Measurements from ENCODE around the gene KAT2A. TPM values are rescaled to one million over a fixed set of nuclear protein-coding genes. Genes with fewer than 3 reads are reported as not detected.

The KAT2A gene
- polyA plus RNA-seq, 1 donor (not counting 4 experiments of a cell fraction or from before 2014, with no cell fraction given) = 28.2 TPM

DNA sequence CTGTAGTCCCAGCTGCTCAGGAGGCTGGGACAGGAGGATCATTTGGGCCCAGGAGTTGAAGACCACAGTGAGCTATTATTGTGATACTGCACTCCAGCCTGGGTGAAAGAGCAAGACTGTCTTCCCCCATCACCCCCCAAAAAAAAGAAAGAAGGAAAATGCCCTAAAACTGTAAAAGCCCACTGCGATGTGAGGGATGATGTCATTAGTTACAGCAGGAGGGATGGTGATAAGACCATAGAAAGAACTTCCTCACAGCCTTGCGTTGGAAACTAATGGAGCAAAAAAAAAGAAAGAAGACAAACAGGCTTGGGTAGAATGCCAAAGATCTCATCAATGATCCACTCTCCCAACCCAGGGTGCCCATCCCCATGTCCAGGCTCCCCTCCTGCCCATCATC, 41.6 kb downstream of the KAT2A start:
- TF ChIP-seq EZH2 (IDR thresholded peaks at IDR 0.05; ENCODE audit: low read length) = no peak
- TF ChIP-seq, protein P1, sequence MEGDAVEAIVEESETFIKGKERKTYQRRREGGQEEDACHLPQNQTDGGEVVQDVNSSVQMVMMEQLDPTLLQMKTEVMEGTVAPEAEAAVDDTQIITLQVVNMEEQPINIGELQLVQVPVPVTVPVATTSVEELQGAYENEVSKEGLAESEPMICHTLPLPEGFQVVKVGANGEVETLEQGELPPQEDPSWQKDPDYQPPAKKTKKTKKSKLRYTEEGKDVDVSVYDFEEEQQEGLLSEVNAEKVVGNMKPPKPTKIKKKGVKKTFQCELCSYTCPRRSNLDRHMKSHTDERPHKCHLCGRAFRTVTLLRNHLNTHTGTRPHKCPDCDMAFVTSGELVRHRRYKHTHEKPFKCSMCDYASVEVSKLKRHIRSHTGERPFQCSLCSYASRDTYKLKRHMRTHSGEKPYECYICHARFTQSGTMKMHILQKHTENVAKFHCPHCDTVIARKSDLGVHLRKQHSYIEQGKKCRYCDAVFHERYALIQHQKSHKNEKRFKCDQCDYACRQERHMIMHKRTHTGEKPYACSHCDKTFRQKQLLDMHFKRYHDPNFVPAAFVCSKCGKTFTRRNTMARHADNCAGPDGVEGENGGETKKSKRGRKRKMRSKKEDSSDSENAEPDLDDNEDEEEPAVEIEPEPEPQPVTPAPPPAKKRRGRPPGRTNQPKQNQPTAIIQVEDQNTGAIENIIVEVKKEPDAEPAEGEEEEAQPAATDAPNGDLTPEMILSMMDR (optimal IDR thresholded peaks at IDR 0.05 in 1 of 3, IDR thresholded peaks at IDR 0.05 in 1 of 3, conservative IDR thresholded peaks at IDR 0.05 in 1 of 3; ENCODE audit: extremely low read depth in 1 of 3, insufficient read depth in 2 of 3, low read length in 3 of 3) = no peak
- H3K4me3 ChIP-seq (ENCODE audit: control insufficient read depth in 2 of 3, extremely low read depth in 1 of 3, insufficient read depth in 2 of 3, low read depth in 1 of 3, low read length in 3 of 3) = no peak overlapping the region
- H3K79me2 ChIP-seq (ENCODE audit: control insufficient read depth, insufficient read depth, low read length) = no peaks in the 10 kb centered on the region
- H4K20me1 ChIP-seq (ENCODE audit: control insufficient read depth, extremely low read depth, insufficient read depth, low read length) = no peaks in the 10 kb centered on the region
- H3K9ac ChIP-seq (ENCODE audit: control insufficient read depth, extremely low read depth, insufficient read depth, low read length) = no peak overlapping the region
- no peak overlapping the region for H3K4me2 ChIP-seq (ENCODE audit: control insufficient read depth, extremely low read depth, insufficient read depth, low read depth, low read length)
- no peak for FAIRE-seq
- no peak for DNase-seq (ENCODE audit: low read depth, low spot score)
- no peaks in the 10 kb centered on the region for H3K9me1 ChIP-seq (ENCODE audit: control insufficient read depth, extremely low read depth, insufficient read depth, low read length)
- H3K36me3 ChIP-seq (ENCODE audit: control insufficient read depth in 2 of 2, extremely low read depth in 1 of 2, insufficient read depth in 2 of 2, low read length in 2 of 2) = no peaks in the 10 kb centered on the region
- H3K27ac ChIP-seq (ENCODE audit: control insufficient read depth, insufficient read depth, low read length) = no peak overlapping the region
- H3K4me1 ChIP-seq (ENCODE audit: control insufficient read depth, extremely low read depth, insufficient read depth, low read length) = no peaks in the 10 kb centered on the region
- no peaks in the 10 kb centered on the region for H3K9me3 ChIP-seq (ENCODE audit: control insufficient read depth, low read depth, low read length)
- no peak overlapping the region for H2AFZ ChIP-seq (ENCODE audit: control insufficient read depth, low read length)
- peaks cover 6% of the 10 kb centered on the region for H3K27me3 ChIP-seq (ENCODE audit: control insufficient read depth, extremely low read depth, insufficient read depth, low read length)
- dilution Hi-C loops (cut with MboI; ENCODE audit: extremely low pct_ligation_motif_present, low sequenced_read_pairs) = no loop called here

DNA sequence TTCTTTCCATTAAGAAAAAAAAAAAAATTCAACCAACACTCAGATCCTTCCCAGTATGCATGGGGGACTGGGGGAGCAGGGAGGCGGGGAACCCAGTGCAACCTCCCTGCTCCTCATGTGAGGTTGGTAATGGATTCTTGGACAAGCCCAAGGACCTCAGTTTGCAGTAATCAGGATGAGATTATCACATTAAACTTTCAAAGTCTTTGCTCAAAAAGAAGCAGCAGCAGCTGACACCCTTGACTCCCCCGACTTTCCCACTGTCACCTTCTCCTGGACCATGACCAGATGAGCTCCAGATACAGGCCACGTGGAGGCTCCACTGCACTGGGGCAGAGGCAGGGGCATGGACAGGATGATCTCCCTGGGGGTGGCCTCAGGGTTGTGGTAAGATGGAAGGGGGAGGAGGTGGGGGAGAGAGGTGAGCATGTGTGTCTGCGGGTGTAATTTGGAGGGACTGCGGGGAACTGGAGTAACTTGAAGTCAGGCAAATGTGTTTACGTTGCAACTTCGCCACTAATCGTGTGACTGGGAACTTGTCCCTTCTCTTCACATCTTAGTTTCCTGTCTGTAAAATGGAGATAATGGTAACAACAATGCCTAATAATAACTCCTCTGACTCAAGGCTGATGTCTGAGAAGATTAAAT, 42.6 kb downstream of the KAT2A start:
- dilution Hi-C loops (cut with MboI; ENCODE audit: extremely low pct_ligation_motif_present, low sequenced_read_pairs) = no loop called here

More for the DNA sequence above, 42.6 kb downstream of the KAT2A start:
- H3K36me3 ChIP-seq (ENCODE audit: control insufficient read depth in 2 of 2, extremely low read depth in 1 of 2, insufficient read depth in 2 of 2, low read length in 2 of 2) = no peaks in the 10 kb centered on the region
- no peaks in the 10 kb centered on the region for H3K9me3 ChIP-seq (ENCODE audit: control insufficient read depth, low read depth, low read length)
- peaks cover 8% of the 10 kb centered on the region for H3K27me3 ChIP-seq (ENCODE audit: control insufficient read depth, extremely low read depth, insufficient read depth, low read length)
- no peak for TF ChIP-seq EZH2 (IDR thresholded peaks at IDR 0.05; ENCODE audit: low read length)
- TF ChIP-seq, protein P1 (optimal IDR thresholded peaks at IDR 0.05 in 1 of 3, IDR thresholded peaks at IDR 0.05 in 1 of 3, conservative IDR thresholded peaks at IDR 0.05 in 1 of 3; ENCODE audit: extremely low read depth in 1 of 3, insufficient read depth in 2 of 3, low read length in 3 of 3) = no peak
- no peaks in the 10 kb centered on the region for H3K4me1 ChIP-seq (ENCODE audit: control insufficient read depth, extremely low read depth, insufficient read depth, low read length)
- no peak for FAIRE-seq
- DNase-seq (ENCODE audit: low read depth, low spot score) = no peak
- H3K79me2 ChIP-seq (ENCODE audit: control insufficient read depth, insufficient read depth, low read length) = no peaks in the 10 kb centered on the region
- no peak overlapping the region for H3K4me2 ChIP-seq (ENCODE audit: control insufficient read depth, extremely low read depth, insufficient read depth, low read depth, low read length)
- no peak overlapping the region for H2AFZ ChIP-seq (ENCODE audit: control insufficient read depth, low read length)
- no peak overlapping the region for H3K4me3 ChIP-seq (ENCODE audit: control insufficient read depth in 2 of 3, extremely low read depth in 1 of 3, insufficient read depth in 2 of 3, low read depth in 1 of 3, low read length in 3 of 3)
- H3K27ac ChIP-seq (ENCODE audit: control insufficient read depth, insufficient read depth, low read length) = no peak overlapping the region
- no peaks in the 10 kb centered on the region for H3K9me1 ChIP-seq (ENCODE audit: control insufficient read depth, extremely low read depth, insufficient read depth, low read length)
- no peak overlapping the region for H3K9ac ChIP-seq (ENCODE audit: control insufficient read depth, extremely low read depth, insufficient read depth, low read length)
- no peaks in the 10 kb centered on the region for H4K20me1 ChIP-seq (ENCODE audit: control insufficient read depth, extremely low read depth, insufficient read depth, low read length)

All from keratinocyte (primary cell).